DMS79 treated with DMSO at 0.1 percent for 48 hours (cell line): ENCODE results near the gene SPATA31E1.
"Not testable (repeated sequence)": the region's sequence is repeated elsewhere in the genome, so short reads cannot be mapped to it uniquely, and the experiment has no call there.

Source experiments
- DNase-seq: peaks from one replicate; lab custom pipeline; 2025; lab: John Stamatoyannopoulos, UW

The SPATA31E1 gene

DNA sequence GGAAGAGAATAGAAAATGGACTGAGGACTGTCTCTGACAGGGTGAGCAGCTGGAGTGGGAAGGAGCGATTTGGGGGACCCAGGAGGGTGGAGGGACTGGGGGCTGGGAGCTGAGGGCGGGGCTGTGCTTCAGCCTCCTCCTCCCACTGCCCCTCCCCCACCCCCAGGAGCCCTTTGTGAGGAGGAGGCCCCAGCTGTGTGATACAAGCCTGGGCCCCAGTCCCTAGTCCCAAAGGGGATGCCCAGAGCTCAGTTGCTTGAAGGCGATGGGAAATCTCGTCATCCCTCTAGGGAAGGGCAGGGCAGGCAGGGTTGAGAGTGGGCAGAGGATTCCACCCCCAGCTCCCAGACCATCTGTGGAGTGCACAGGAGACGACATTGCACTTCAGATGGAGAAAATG, at the start of gene SPATA31E1:
Gene SPATA31E1 (plus strand): TSS at position 251 of the 400 bp plus-strand sequence. CDS start 15 bp downstream, at position 266.
- no peak for DNase-seq

DNA sequence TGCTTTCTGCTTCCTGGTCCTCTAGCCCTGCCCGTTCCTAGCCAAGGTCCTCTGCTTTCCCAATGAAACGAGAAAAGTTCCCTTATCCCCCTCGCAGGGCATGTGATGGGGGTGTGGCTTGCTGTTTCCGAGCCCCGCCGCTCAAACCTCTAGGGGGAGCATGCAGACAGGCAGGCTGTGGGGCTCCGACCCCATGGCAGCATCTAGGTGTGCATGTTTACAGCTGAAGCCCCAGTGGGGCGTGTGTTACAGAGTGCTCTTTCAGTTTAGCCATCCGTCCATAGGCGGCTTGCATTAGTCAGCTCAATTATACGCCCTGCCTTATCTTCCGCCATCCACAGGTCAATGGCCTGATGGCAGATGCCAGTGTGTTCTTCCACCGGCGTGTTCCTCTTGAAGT, 48.3 kb upstream of the SPATA31E1 start:
- DNase-seq: no peak

DNA sequence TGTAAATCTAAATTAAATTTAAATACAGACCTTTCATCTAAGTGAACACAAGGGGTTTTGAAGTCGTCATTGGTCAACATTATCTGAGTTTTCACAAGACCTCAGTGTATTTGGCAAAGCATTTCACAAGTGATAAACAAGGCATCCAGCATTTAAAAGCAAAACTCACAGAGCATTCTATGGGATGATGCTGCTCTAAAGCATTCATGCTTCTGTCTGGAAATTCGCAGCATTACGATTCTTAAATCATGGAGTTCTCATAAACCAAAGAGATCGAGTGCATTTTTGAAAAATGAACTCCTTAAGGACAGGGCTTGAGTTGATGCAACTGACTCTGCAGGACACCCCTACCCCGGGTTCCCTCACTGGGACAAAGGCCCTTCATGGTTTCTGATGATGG, 46.1 kb upstream of the SPATA31E1 start:
- DNase-seq: no peak

DNA sequence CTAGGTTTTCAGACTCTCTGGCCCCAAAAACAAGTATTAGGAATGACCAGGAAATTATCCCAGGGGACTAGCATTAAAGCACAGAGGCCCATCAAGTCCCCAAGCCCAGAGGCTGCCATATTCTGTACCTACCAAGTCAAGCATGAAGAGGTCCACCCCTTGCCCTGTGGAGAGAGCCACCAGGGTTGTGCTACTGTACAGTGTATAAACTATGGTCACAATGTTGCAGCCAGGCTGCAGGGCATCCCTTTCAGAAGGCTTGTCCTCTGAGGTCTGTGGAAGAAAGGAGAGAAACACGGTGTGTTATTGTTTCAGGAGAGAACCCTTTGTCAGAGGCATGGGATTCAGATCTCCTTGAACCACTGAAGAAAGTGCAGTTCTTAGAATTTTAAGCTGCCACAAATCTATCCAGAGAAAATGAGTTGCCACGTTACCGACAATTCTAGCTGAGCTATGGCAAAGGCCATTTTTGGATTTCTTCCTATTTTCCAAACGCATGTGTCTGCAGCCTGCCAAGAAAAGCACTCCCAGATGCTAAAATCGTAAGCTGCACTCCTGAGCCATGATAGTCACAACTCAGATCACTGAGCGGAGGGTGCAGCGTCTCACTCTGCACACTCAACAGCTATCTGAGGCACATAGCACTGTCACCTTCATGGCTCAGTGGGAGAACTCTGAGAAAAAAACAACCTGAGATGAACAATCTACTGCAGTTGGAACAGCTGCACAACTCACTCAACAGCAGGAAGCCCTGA, 45.5 kb upstream of the SPATA31E1 start:
- no peak for DNase-seq

DNA sequence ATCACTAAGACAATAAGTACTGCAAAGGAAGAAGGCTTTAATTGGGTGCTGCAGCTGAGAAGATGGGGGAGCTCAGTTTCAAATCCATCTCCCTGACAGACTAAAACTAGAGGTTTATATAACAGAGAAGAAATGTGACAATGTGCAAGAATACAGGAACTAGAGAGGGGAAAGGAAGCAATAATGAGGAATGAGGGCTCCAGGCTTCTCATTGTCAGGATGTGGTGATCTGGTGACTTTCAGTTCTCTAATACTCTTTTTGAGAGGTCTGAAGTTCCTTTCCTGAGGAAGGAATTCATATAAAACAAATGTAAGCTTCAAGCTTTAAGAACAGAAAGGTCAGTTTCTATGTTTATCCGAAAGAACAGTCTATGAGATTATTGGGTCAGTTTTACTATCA, 42.5 kb upstream of the SPATA31E1 start:
- DNase-seq: no peak

DNA sequence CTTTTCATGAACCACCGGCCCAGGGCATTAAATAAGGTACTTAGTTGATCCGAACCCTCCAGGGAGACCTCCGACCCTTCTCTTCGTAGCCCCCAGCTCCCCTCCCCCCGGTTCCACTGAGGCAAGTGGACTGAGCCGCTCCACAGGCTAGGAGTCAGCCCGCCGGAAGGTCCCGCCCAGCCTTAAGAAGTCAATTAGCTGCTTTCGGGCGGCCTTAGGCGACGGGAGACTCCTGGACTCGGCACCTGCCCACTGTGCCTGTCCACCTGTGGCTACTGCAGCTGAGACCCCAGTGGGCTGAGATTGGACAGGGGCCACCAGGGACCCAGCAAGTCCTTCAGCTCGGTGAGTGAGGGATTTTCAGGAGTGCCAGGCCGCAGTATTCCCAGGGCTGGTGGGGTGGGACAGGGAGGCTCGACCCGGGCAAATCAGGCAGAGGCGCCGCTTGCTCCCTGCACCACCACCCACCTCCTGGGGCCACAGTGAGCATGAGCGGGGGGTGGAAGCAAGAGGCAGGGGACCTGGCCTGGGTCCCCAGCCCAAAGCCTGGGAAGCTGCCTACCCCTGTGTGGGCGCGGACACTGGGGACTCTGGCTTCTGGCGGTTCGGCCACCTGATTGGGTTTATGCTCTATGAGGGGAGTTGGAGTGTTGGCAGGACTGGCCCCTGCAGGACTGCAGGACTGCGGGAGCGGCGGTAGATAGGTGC, 39.6 kb upstream of the SPATA31E1 start:
- no peak for DNase-seq

DNA sequence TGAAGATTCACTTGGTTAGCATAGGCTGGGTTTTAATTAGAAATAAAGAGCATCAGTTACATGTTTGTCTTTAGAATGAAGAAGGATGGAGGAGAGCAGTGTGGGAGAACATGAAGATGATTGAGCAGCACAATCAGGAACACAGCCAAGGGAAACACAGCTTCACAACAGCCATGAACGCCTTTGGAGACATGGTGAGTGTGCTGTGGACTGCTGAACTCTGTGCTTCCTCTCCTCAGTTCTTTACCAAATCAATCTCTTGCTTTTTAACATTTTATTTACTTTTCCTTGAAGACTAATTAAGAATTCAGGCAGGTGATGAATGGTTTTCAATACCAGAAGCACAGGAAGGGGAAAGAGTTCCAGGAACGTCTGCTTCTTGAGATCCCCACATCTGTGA, 38.2 kb upstream of the SPATA31E1 start:
- no peak for DNase-seq

DNA sequence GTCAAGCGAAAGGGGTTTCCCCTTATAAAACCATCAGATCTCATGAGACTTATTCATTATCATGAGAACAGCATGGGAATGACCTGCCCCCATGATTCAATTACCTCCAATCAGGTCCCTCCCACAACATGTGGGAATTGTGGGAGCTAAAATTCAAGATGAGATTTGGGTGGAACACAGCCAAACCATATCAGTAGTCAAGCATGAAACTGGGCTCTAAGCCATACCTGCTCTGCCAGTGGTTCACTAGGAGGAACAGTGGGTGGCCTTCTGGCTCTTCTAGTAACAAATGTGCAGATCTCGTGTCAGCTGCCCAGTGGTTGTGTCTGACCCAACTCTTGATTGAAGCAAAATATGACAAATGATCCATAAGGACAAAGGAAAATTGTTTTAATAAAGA, 34.9 kb upstream of the SPATA31E1 start:
- DNase-seq: not testable (repeated sequence)

DNA sequence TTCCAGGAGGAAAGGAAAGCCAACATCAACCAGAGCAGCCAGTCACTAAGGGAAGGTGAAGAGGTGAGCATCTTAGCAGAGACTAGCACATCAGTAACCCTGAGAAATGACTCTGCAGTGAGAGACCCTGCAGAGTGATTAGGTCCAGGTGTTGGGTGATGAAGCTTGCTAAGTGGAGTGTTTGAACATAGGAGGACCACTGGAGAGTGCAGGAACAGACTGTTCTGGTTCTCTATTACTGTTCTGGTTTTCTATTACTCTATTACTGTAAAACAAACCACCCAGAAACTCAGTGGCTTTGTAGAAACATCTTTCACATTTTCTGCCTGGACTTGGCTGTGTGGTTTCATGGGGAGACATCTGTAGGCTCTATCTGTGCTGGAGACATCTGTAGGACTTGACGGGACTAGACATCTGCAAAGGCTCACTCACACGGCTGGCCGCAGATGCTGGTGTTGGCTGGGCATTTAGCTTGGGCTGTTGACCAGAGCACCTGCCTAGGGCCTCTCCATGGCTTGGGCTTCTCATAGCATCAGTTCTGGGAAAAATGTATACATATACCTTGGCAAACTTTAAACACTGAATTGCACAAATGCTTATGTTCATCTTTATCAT, 33.4 kb upstream of the SPATA31E1 start:
- no peak for DNase-seq

DNA sequence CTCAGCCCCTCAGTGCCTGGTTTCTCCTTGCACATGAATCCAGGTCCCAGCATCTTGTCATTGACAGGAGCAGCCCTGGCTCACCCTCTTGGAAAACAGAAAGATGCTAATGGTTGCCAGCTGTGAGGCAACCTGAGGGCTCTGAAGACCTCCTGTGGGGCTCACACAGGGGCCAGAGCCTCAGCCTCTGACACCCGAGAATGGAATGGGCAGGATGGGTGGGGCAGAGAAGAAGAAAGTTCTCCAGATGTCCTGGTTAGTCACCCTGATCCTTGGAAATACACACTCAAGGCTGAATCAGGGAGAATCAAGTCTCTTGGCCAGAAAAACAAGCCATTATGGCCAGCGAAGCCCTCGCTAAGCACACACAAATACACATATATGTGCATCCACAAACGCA, 32.3 kb upstream of the SPATA31E1 start:
- DNase-seq: no peak

DNA sequence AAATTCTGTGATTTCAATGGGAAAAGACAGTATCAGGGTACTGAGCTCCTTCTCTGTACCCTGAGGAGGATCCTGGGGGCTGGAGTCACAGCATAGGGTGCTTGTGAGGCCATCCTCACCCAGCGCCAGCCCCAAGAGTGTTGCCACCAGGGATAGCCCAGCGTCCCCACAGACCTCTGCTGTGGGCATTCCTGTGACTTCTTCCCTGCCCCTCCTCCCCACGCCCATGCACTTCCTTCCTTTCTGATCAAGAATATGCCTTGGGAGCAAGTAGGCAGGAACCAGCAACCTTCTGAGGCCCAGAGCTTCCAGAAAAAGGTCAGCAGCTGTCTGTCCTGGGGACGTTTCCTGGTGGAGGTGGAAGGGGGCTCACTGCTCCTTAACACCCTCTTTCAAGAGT, 31.5 kb upstream of the SPATA31E1 start:
- not testable (repeated sequence) for DNase-seq

DNA sequence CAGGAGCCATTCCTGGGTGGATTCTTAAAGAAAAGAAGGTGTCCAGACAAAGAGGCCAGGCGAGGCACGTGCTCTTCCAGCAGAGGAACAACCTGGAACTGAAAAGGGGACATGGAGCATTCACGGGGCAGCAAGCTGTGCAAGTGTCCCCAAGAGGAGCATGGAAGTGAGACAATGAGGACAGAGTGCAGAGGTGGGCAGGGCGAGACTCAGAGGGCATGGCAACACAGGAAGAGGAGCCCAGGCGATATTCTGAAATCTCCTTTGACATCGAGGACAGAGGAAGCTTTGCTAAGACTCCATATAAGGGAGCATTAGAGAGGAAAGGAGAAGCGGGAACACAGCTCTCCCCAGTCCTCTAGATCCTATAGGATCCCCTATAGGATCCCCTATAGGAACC, 29.4 kb upstream of the SPATA31E1 start:
- no peak for DNase-seq

DNA sequence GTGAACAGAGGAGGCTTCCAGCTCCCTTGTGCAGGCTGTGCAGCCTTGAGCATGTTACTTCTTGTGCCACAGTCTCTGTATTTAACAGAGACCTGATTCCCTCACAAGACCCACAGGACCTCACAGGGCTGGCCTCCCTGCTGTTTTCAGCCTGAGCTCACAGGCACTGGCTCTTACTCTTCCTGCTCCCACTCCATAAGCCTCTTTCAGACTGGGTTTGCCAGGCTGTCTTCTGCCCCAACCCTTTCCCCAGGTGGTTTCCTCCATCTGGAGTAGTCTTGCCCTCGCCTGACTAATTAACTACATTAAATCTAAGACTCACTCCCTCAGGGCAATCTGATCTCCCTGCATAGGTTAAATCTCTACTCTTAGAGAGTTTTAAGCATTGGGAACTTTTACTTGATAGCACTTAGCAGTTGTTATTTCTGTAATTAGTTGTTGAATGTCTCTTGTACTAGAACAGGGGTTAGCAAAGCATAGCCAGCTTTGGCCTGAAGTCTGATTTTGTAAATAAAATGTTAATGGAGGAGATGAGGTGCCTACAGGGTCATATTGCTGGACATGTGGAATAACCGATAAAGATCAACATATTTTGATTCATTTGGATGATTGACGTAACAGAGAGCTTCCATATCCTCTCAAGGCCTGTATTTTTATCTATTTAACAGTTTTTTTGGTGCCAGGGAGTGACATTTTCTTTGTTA, 28.6 kb upstream of the SPATA31E1 start:
- no peak for DNase-seq

DNA sequence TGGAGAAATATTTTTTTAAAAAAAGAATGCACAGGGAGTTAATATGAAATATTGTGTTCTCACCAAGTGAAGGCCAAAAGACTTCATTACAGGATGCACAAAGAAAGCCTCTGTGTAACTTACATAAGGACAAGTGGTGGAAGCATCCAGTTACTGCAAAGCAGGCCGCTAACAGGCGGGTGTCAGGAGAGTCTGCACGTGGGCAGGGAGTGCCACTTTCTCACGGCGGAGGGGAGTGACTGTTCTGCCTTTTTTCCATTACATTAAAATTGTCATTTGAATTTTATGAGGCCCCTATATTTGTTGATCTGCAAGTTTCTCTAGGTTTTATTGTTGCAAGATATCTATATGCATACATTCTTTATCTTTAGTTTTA, 28.1 kb upstream of the SPATA31E1 start:
- no peak for DNase-seq

DNA sequence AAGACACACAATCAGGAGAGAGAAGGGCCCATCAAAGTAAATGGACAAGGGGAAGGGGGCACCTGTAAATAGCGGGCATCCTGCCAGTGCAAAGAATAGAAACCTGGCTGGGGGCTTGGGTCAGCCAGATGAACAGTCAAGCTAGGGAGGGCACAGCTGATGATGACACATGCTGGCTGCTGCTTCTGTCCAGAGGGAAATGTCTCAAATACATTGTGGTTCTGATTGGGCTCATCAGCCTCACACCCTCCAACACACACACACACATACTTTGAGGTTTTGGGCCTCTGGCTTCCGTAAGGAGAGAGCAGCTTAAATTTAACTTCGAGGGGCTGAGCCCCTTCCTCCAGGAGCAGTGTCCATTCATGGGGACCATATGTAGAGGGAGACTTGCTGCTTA, 27.6 kb upstream of the SPATA31E1 start:
- DNase-seq: no peak

DNA sequence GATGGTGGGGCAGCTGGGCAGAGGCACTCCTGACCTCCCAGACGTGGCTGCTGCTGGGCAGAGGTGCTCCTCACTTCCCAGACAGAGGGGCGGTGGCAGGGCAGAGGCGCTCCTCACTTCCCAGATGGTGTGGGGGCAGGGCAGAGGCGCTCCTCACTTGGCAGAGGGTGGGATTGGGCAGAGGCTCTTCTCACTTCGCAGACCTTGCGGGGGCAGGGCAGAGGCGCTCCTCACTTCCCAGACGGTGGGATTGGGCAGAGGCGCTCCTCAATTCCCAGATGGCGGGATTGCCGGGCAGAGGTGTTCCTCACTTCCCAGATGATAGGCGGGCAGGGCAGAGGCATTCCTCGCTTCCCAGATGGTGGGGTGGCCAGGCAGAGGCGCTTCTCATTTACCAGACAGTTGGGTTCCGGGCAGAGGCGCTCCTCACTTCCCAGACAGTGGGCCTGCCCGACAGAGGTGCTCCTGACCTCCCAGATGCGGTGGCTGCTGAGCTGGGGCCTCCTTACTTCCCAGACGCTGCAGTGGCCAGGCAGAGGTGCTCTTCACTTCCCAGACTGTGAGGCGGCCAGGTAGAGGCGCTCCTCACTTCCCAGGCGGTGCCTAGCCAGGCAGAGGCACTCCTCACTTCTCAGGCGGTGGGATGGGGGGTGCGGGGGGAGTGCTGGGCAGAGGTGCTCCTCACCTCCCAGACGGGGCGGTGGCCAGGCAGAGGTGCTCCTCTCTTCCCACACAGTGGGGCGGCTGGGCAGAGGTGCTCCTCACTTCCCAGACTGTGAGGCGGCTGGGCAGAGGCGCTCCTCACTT, 25.3 kb upstream of the SPATA31E1 start:
- DNase-seq: no peak

DNA sequence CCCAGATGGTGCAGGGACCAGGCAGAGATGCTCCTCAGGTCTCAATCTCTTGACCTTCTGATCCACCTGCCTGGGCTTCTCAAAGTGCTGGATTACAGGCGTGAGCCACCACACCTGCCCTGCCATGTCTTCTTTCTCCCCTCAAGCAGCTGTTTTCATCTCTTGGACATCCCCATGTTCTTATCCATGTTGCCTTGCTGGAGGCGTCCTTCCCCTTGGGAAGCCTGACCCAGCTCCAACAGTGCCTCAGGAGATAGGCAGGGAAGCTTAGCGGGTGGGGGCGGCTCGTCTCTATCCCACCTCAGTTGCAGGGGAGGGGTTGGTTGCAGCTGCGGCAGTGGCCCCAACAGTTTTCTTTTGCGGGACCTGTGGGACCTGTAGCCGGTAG, 24.7 kb upstream of the SPATA31E1 start:
- DNase-seq: no peak

DNA sequence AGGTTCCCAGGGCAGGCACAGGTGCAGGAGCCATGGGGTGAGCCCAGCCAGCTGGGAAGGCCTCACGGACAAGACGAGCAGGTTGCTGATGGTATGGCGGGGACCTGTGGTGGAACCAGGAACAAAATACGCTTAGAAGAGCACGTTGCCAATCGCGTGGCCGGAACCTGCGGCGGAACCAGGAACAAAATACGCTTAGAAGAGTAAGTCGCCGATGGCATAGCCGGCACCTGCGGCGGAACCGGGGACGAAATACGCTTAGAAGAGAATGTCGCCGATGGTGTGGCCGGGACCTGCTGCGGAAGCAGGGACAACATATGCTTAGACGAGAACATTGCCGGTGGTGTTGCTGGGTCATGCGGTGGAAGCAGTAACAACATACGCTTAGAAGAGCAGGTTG, 23.5 kb upstream of the SPATA31E1 start:
- no peak for DNase-seq

DNA sequence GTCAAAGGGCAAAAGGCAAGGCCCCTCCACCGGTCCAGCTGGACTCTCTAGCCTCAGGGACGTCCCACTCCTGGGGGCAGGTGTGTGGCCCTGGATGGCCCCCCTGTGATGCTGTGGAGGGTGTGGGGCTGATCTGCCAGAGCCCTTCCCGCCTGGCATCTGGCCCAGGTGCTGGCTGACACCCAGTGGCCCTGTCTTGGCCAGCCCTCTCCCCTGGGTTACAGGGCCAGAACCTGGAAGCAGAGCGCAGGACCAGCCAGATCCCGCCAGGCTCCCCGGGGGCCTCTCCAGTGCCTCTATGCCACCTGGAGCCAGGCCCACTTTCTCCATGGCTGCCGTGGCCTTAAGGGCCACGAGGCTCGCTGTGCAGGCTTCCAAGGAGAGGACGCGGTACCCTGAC, 22.9 kb upstream of the SPATA31E1 start:
- no peak for DNase-seq

DNA sequence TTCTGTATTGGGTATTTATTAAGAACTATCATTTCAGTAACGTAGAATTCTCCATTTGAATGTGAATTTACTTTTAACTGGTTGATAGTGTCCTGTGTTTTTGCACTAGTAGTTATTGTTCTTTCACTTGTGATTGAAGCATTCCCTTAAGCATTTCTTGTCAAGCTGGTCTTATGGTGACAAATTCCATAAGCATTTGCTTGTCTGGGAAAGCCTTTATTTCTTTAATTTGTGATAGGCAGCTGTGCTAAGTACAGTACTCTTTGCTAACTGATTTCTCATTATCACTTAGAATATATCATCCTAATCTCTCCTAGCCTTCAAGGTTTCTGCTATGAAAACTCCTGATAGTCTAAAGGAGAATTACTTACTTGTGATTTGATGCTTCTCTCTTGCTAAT, 21.3 kb upstream of the SPATA31E1 start:
- DNase-seq: no peak

DNA sequence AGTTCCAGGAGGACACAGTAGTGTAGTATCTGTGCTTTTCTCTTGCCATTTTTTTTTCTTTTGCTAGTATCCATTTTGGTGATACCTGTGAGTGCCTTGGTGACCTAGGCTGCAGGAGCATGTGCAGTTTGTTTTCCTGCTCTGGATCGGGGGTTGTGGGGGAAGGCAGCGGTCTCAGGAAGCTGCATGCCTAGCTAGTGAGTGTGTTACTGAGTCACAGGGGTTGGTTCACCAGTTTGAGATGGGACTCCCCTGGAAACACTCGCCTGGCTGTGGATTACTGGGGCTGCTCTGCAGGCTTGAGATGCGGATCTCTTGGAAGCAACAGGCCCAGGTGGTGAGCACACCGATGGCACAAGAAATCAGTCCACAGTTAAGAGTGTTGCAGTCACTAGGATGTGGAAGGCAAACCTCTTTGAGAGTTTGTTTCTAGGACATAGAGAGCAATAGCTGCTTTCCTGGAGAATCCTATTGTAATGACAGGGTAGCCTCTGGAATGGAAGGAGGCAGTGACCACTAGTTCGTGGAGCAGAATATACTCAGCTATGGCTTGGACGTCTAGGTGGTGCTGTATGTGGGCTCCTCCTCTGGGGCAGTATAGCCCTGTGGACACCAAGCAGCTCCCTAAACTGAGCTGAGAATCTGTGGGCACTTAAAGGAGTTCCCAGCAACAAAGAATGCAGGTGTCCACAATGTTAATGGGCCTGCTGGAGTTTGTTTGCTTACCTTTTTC, 20.0 kb upstream of the SPATA31E1 start:
- no peak for DNase-seq
